Fibroblast of villous mesenchyme (primary cell): ENCODE results near the gene PFKFB3. TPM values are rescaled to one million over a fixed set of nuclear protein-coding genes. Genes with fewer than 3 reads are reported as not detected.
A peak's percentile ranks its signal among the peaks of the same experiment; 100 is the strongest.

ENCODE experiments used
- DNase-seq: peaks from one replicate; pipeline ENCODE4 v3.0.0-alpha.2; 2010; ENCODE audit warnings: low read depth
- H3K4me3 ChIP-seq: 2 replicates; pipeline ENCODE4 v1.5.1; 2011; ENCODE audit warnings: low read depth, mild to moderate bottlenecking, low read length
- small RNA-seq: library from RNA; depleted of rRNA; stranded (forward); fragments of <200 nt; gene quantifications from one replicate; pipeline ENCODE3, GENCODE V24; 2012
- total RNA-seq: library from RNA; depleted of rRNA; stranded (reverse); fragments of >200 nt; gene quantifications from 2 replicates; pipeline ENCODE4 v1.2.3, GENCODE V29; 2012
- TF ChIP-seq, protein P1 (sequence below): IDR thresholded peaks from 2 replicates; pipeline ENCODE4 v1.5.1; 2012; ENCODE audit warnings: low read depth, mild to moderate bottlenecking, low read length; ENCODE audit not compliant: insufficient read depth

The PFKFB3 gene
- total RNA-seq, 1 donor, result 44.9 TPM

DNA sequence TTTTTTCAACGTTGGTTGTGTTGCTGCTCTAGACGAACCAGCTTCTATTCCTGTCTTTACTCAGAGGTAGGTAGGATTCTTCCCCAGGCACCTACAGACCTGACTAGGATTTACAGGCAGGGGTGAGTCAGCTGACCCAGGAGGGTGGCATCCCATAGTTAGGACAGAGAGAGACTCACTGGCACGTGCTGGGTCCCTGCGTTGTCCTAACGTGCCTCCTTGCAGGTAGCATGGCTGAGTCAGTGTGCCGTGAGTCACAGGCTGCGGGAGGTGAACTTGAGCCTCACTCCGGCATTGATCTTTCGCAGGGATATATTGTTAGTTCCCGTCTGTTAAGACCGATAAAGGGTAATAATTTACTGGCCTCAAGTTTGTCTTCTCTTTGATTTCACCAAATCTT lies 96.5 kb downstream of the PFKFB3 start:
- no peak overlapping the region for H3K4me3 ChIP-seq
- TF ChIP-seq, protein P1, sequence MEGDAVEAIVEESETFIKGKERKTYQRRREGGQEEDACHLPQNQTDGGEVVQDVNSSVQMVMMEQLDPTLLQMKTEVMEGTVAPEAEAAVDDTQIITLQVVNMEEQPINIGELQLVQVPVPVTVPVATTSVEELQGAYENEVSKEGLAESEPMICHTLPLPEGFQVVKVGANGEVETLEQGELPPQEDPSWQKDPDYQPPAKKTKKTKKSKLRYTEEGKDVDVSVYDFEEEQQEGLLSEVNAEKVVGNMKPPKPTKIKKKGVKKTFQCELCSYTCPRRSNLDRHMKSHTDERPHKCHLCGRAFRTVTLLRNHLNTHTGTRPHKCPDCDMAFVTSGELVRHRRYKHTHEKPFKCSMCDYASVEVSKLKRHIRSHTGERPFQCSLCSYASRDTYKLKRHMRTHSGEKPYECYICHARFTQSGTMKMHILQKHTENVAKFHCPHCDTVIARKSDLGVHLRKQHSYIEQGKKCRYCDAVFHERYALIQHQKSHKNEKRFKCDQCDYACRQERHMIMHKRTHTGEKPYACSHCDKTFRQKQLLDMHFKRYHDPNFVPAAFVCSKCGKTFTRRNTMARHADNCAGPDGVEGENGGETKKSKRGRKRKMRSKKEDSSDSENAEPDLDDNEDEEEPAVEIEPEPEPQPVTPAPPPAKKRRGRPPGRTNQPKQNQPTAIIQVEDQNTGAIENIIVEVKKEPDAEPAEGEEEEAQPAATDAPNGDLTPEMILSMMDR, result no peak
- no peak for DNase-seq

DNA sequence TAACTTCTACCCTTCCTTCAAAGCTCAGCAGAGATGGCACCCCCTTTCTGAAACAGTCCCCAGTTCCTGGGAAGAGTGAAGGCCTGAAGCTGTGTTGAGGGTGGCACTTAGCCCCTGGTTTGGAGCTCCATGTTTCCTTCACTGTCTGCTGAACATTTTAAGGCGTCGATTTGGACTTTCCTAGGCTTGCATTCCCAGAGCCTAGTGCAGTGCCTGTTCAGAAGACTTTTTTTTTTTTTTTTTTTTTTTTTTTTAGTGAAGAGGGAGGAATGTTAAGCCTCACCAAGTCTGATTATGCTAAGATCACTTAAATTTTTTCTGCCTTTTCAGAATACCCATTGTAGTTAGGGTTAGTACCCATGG lies 97.0 kb downstream of the PFKFB3 start:
- no peak overlapping the region for H3K4me3 ChIP-seq
- no peak for DNase-seq
- TF ChIP-seq, protein P1, result no peak

DNA sequence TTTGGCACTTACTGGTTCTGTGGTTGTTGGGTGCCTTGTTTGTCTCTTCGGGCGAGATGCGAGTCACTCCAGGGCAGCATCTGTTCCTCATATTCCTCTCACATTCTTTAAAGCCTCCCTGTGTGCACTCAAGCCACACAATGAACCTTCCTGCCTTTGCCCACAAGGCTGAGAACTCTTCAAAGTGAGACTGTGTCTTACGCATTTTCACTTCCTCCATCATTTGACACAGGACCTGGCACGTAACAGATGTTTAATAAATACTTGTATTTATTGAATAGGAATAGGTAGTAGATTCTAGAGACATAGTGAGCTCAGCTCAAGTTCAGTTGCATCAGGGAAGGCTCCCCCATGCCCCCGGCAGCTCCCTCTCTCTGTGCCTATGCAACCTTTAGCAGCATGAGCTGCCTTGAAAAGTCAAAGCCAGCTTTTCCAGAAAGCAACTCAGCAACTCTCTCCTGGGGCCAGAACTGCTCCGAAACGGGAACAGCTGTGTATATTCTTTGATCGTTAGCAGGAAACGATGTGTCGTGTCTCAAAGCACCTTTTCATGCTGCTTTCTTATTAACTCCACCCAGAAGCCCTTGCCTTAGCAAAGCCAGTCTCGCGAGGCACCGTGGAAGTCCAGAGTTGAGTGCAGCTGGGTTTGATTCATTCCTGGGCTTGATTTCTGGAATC lies 97.5 kb downstream of the PFKFB3 start:
- TF ChIP-seq, protein P1, result no peak
- H3K4me3 ChIP-seq, result no peak overlapping the region
- DNase-seq, result peak; percentile 16

DNA sequence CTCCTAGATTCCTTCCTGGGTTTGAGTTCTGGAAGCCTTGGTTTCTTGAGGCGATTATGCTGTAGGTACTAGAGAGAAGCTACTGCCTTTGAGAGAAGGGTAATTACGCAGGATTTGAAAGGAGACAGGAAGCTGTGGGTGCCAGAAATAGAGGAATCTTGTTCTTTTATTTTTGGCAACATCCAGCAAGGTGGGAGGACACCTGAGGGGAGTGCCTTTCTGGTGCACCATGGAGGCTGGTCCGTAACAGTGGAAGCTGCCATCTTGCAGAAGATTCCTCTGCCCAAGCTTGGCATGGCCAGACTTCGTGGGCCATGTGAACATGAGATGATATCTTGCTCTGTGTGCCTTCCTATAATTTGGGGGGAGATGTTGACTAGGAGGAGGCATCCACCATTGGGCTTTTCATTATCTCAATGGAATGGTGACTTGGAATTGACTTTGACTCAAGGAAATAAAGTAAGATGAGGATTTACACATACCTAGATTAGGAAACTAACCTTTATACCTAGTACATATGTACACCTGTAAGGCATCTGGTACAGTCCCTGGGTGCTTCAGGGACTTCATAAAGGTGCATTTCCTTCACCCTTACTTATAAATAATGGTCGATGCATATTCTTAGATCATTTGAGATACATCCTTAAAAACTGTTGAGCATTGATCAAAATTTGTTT lies 98.2 kb downstream of the PFKFB3 start:
- H3K4me3 ChIP-seq, result no peak overlapping the region
- TF ChIP-seq, protein P1, result no peak
- no peak for DNase-seq

DNA sequence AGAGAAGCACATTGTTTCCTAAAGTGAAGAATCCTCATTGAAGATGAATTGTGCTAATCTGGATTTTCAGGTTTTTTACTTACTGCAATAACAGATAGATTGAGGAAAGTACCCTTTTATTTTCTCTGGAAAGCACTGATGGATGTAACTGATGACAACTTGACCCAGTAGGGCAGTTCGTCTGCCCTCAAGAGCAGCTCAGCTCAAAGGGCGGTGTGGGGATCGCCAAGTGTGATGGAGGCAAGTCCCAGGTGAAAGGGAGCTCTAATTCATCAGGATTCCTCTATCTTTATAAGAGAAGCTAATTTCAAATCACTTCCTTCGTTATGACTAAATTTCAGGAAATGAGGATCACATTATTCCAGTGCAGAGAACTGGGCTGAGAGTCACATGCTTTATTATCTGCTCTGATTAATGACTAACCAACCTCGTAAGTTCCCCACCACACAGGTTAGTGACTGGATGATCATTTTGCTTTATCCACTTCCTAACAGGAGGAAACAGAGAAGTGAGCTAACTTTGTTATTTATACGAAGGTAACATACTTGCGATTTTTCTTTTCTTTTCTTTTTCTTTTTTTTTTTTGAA lies 98.8 kb downstream of the PFKFB3 start:
- H3K4me3 ChIP-seq, result no peak overlapping the region
- DNase-seq, result no peak
- TF ChIP-seq, protein P1, result no peak

Small RNA genes lying within 50 kb of the gene (small RNA-seq; reads per million reads assigned to genes)
- gene RF00019, result not detected

Other genes starting within 250 kb of the PFKFB3 start
- gene IL15RA, start 225.4 kb upstream of the PFKFB3 start, total RNA-seq, result 2.6 and 3.0 TPM in 2 replicates
- under 0.01 TPM in 1 of 2 replicates, not detected in the other for gene IL2RA, start 140.6 kb upstream of the PFKFB3 start, total RNA-seq
- gene RBM17, start 113.9 kb upstream of the PFKFB3 start, total RNA-seq, result 29.6 and 47.5 TPM in 2 replicates